Breast epithelium (tissue), 4 donors: ENCODE data around the gene LPAR1. TPM values are rescaled to one million over a fixed set of nuclear protein-coding genes. Genes with fewer than 3 reads are reported as not detected.

ENCODE experiments used
- DNase-seq, 2 donors: peaks; one replicate each; pipeline ENCODE4 v3.0.0-alpha.2; 2019; ENCODE audit warnings: low spot score in 2 of 2
- H3K27ac ChIP-seq, 2 donors: fragments of 200-600 bp; sonication (generic) in 1 of 2; one replicate each; pipeline ENCODE4 v1.5.1; 2016 to 2019; ENCODE audit warnings: mild to moderate bottlenecking in 1 of 2
- H3K27me3 ChIP-seq, 2 donors: fragments of 200-600 bp; sonication (generic) in 1 of 2; one replicate each; pipeline versions ENCODE4 v1.5.1 to v1.6.0; 2017 to 2019; ENCODE audit warnings: control low read depth in 1 of 2, mild to moderate bottlenecking in 1 of 2
- H3K36me3 ChIP-seq: fragments of 200-600 bp; one replicate; pipeline ENCODE4 v1.5.1; 2019
- H3K4me1 ChIP-seq, 2 donors: fragments of 200-600 bp; sonication (generic); one replicate each; pipeline ENCODE4 v1.5.1; 2016 to 2019; ENCODE audit warnings: control low read depth in 1 of 2
- H3K4me3 ChIP-seq, 3 donors: fragments of 200-600 bp; sonication (generic); 1 replicate in 2 of 3; 2 replicates in 1 of 3; pipeline ENCODE4 v1.5.1; 2016 to 2019; ENCODE audit warnings: mild to moderate bottlenecking in 3 of 3, moderate library complexity in 2 of 3
- H3K9me3 ChIP-seq, 2 donors: fragments of 200-600 bp; sonication (generic) in 1 of 2; one replicate each; pipeline ENCODE4 v1.5.1; 2016 to 2019; ENCODE audit warnings: control low read depth in 1 of 2
- POLR2A ChIP-seq: fragments of 450-650 bp; IDR thresholded peaks from one replicate; pipeline ENCODE4 v1.6.1; 2016; ENCODE audit warnings: antibody characterized with exemption, mild to moderate bottlenecking, moderate library complexity
- POLR2AphosphoS5 ChIP-seq, 3 donors: sonication (generic); formaldehyde crosslinking; IDR thresholded peaks; one replicate each; pipeline ENCODE4 v1.6.1; 2017; ENCODE audit warnings: antibody characterized with exemption in 3 of 3
- intact Hi-C: fragments of 100-400 bp; cut with DNase I; formaldehyde crosslinking; loops from one replicate; pipeline ENCODE4 v1.15.1; 2023; ENCODE audit warnings: low total_unique reads
- total RNA-seq, 3 donors: library from RNA; depleted of rRNA; stranded (reverse); fragments of >200 nt; gene quantifications; one replicate each; pipeline ENCODE4 v1.1.0, GENCODE V29; 2016
- TF ChIP-seq, protein P1 (sequence below), 3 donors: fragments of 450-650 bp; IDR thresholded peaks; one replicate each; pipeline ENCODE4 v1.5.1; 2016 to 2017; ENCODE audit warnings: antibody characterized with exemption in 3 of 3, mild to moderate bottlenecking in 3 of 3, moderate library complexity in 3 of 3

Gene LPAR1
- total RNA-seq, 3 donors from 2014 or later, result 24.6 to 138 (median 79.3) TPM

DNA sequence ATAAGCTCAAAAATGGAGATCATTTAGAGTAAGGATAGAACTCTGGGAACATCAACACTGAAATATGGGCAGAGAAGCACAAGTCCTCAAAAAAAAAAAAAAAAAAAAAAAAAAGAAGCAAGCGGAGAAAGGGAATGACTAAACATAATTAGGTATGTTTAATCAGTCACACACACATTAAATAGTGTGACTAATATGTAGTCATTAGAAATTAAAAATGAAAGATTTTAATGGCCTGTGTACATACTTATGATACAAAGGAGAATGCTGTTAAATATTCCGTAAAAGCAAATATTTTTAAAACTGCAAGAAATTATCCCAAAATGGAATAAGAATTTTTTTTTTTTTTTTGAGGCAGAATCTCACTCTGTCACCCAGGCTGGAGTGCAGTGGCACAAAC, 10.5 kb downstream of the LPAR1 start:
- no peak overlapping the region for H3K4me3 ChIP-seq
- H3K36me3 ChIP-seq, result no peaks in the 10 kb centered on the region
- TF ChIP-seq POLR2AphosphoS5 (IDR thresholded peaks at IDR 0.05) (no peak), POLR2A (no peak)
- TF ChIP-seq, protein P1, sequence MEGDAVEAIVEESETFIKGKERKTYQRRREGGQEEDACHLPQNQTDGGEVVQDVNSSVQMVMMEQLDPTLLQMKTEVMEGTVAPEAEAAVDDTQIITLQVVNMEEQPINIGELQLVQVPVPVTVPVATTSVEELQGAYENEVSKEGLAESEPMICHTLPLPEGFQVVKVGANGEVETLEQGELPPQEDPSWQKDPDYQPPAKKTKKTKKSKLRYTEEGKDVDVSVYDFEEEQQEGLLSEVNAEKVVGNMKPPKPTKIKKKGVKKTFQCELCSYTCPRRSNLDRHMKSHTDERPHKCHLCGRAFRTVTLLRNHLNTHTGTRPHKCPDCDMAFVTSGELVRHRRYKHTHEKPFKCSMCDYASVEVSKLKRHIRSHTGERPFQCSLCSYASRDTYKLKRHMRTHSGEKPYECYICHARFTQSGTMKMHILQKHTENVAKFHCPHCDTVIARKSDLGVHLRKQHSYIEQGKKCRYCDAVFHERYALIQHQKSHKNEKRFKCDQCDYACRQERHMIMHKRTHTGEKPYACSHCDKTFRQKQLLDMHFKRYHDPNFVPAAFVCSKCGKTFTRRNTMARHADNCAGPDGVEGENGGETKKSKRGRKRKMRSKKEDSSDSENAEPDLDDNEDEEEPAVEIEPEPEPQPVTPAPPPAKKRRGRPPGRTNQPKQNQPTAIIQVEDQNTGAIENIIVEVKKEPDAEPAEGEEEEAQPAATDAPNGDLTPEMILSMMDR (IDR thresholded peaks at IDR 0.05), result no peak
- H3K27ac ChIP-seq, result no peak overlapping the region
- intact Hi-C loops, result no loop called here
- no peaks in the 10 kb centered on the region for H3K4me1 ChIP-seq
- no peaks in the 10 kb centered on the region for H3K9me3 ChIP-seq
- no peak for DNase-seq
- no peaks in the 10 kb centered on the region for H3K27me3 ChIP-seq

DNA sequence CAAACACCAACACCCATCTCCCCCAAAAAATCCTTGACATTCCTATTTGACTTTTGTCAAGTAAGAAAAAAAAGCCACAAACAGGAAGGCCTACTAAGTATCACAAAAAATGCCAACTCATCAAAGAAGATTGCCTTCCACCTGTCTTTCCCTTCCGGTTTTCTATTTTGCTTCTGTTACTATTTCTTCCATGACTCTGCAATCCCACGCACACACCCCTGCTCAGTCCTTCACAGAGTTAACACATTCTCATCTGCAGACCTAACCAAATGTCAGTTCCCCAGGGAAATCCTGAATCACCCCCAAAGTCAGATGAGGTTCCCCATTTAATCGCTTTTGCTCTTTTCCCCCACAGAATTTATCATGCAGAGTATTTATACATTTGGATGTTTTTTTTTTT, 15.1 kb downstream of the LPAR1 start:
- no peaks in the 10 kb centered on the region for H3K4me1 ChIP-seq
- no peak overlapping the region for H3K4me3 ChIP-seq
- H3K27ac ChIP-seq, result no peak overlapping the region
- H3K9me3 ChIP-seq, result no peaks in the 10 kb centered on the region
- intact Hi-C loops, result no loop called here
- TF ChIP-seq POLR2AphosphoS5 (IDR thresholded peaks at IDR 0.05), result no peak
- TF ChIP-seq, protein P1 (IDR thresholded peaks at IDR 0.05), result no peak
- TF ChIP-seq POLR2A, result no peak
- DNase-seq, result no peak
- H3K27me3 ChIP-seq, result no peaks in the 10 kb centered on the region
- no peaks in the 10 kb centered on the region for H3K36me3 ChIP-seq

DNA sequence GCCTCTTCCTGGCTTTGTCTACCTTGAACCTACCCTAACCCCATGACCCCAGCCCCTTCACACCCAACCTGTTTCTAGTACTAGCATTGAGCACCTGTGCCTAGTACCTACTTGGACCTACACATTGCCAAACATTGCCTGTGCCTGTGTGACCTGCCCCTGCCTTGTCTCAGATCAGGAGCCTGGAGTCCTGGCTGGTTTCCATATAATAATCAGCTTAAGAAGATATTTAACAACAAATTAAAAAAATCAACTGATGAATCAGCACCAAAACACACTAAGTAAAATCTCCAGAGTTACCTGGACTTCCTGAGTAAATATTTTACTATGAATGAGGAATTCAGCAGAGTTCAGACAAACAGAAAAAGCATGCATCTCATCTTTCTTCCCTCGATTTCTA, 17.7 kb downstream of the LPAR1 start:
- H3K36me3 ChIP-seq, result no peaks in the 10 kb centered on the region
- no peak for TF ChIP-seq POLR2AphosphoS5 (IDR thresholded peaks at IDR 0.05)
- no peaks in the 10 kb centered on the region for H3K4me1 ChIP-seq
- H3K9me3 ChIP-seq, result no peaks in the 10 kb centered on the region
- intact Hi-C loops, result no loop called here
- no peak overlapping the region for H3K4me3 ChIP-seq
- no peak overlapping the region for H3K27ac ChIP-seq
- no peak for DNase-seq
- H3K27me3 ChIP-seq, result no peaks in the 10 kb centered on the region

DNA sequence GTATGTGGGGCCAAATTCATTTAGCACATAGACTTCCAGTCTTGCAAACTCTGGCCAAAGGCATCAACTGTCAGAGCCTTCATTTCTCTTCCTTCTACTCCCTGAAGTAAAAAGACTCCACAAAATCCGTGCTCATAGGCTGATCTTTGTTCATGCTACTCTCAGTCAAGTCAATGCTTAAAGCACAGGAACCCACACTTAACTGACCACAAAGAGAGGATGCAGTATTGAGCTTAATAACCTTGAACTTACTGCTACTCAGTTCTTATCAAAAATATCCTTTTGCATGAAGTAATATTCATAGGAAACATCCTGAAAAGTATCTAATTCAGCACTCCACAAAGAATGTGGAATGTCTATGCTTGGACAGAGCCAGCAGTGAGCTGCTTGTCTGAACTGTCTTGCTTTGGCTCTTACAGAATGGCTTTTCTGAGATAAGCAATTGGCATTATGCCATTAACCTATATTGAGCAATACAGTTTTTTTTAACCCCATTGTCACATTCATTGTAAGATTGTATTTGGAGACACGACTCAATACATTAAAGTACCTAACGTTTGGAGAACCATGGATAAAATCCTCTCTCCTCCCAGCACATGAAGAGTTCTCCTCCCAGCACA, 21.7 kb downstream of the LPAR1 start:
- Histone ChIP-seq H3K27ac (no peak overlapping the region), H3K9me3 (no peaks in the 10 kb centered on the region), H3K4me3 (no peak overlapping the region), H3K36me3 (no peaks in the 10 kb centered on the region), H3K27me3 (no peaks in the 10 kb centered on the region), H3K4me1 (no peaks in the 10 kb centered on the region)
- intact Hi-C loops, result no loop called here
- no peak for DNase-seq
- TF ChIP-seq, protein P1 (IDR thresholded peaks at IDR 0.05), result no peak
- TF ChIP-seq POLR2A (no peak), POLR2AphosphoS5 (IDR thresholded peaks at IDR 0.05) (no peak)

DNA sequence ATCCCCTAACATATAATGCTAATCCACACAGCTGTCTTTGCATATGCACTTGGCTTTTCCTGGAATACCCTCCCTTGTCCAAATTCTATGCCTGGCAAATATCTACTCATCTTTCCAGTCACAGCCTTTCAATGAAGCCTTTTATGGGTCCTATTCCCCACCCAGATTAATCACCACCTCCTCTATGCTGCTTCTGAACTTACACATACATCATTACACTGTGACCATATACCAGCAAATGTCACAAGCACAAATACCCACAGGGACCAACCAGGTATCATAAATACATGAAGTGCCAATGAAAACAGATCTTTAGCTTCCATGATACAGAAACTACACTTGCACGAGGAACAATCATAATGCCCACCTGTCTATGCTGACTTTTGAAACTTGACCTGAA, 22.3 kb downstream of the LPAR1 start:
- intact Hi-C loops, result no loop called here
- no peak for DNase-seq
- TF ChIP-seq POLR2A, result no peak
- no peak for TF ChIP-seq POLR2AphosphoS5 (IDR thresholded peaks at IDR 0.05)
- TF ChIP-seq, protein P1 (IDR thresholded peaks at IDR 0.05), result no peak
- Histone ChIP-seq H3K4me3 (no peak overlapping the region), H3K27ac (no peak overlapping the region), H3K27me3 (no peaks in the 10 kb centered on the region), H3K9me3 (no peaks in the 10 kb centered on the region), H3K36me3 (no peaks in the 10 kb centered on the region), H3K4me1 (no peaks in the 10 kb centered on the region)

DNA sequence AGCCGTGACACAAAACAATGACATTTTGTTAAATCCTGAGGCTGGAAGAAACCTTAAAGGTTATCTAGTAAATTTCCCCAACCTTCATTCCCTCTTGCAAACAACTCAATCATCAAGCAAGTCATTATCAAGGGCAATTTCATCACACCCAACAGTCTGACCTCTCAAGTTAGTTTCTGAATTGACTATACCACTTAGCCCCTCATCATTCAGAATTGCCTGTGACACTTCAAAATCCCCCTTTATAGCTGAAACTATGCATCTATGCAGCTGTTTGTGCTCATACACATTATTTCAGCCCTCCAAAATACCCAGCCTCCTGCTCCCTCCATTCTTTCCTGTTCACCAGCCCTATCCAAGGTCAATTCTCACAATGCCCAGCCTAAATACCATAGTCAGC, 24.6 kb downstream of the LPAR1 start:
- intact Hi-C loops, result no loop called here
- Histone ChIP-seq H3K4me1 (no peaks in the 10 kb centered on the region), H3K36me3 (no peaks in the 10 kb centered on the region), H3K27ac (no peak overlapping the region), H3K4me3 (no peak overlapping the region), H3K9me3 (no peaks in the 10 kb centered on the region), H3K27me3 (no peaks in the 10 kb centered on the region)
- TF ChIP-seq POLR2A, result no peak
- DNase-seq, result no peak
